Right atrium auricular region (tissue), 2 donors: ENCODE results near the gene RNU6-9. TPM values are rescaled to one million over a fixed set of nuclear protein-coding genes. Genes with fewer than 3 reads are reported as not detected.

ENCODE experiments used
- DNase-seq: peaks from one replicate; pipeline ENCODE4 v3.0.0-alpha.2; 2019; ENCODE audit warnings: low spot score
- H3K27ac ChIP-seq, 2 donors: fragments of 200-600 bp; sonication (generic); 1 replicate in 1 of 2; 2 replicates in 1 of 2; pipeline ENCODE4 v1.5.1; 2016 to 2019
- H3K27me3 ChIP-seq, 2 donors: fragments of 200-600 bp; sonication (generic); one replicate each; pipeline versions ENCODE4 v1.5.1 to v1.6.0; 2017 to 2019
- H3K36me3 ChIP-seq: fragments of 200-600 bp; sonication (generic); one replicate; pipeline ENCODE4 v1.5.1; 2016
- H3K4me1 ChIP-seq, 2 donors: fragments of 200-600 bp; sonication (generic); one replicate each; pipeline versions ENCODE4 v1.5.1 to v1.6.0; 2017 to 2019
- H3K4me3 ChIP-seq, 2 donors: fragments of 200-600 bp; sonication (generic); 1 replicate in 1 of 2; 2 replicates in 1 of 2; pipeline ENCODE4 v1.5.1; 2017 to 2019; ENCODE audit warnings: mild to moderate bottlenecking in 1 of 2, moderate library complexity in 1 of 2
- H3K9me3 ChIP-seq, 2 donors: fragments of 200-600 bp; sonication (generic); one replicate each; pipeline ENCODE4 v1.5.1; 2019
- total RNA-seq, 2 donors: library from RNA; depleted of rRNA; stranded (reverse); fragments of >200 nt; gene quantifications; one replicate each; pipeline ENCODE4 v1.1.0, GENCODE V29; 2016
- TF ChIP-seq, protein P1 (sequence below), 2 donors: fragments of 200-600 bp; sonication (generic); IDR thresholded peaks; one replicate each; pipeline ENCODE4 v1.5.1; 2019; ENCODE audit warnings: antibody characterized with exemption in 2 of 2

RNU6-9 gene
- total RNA-seq, 2 donors from 2014 or later: not detected

DNA sequence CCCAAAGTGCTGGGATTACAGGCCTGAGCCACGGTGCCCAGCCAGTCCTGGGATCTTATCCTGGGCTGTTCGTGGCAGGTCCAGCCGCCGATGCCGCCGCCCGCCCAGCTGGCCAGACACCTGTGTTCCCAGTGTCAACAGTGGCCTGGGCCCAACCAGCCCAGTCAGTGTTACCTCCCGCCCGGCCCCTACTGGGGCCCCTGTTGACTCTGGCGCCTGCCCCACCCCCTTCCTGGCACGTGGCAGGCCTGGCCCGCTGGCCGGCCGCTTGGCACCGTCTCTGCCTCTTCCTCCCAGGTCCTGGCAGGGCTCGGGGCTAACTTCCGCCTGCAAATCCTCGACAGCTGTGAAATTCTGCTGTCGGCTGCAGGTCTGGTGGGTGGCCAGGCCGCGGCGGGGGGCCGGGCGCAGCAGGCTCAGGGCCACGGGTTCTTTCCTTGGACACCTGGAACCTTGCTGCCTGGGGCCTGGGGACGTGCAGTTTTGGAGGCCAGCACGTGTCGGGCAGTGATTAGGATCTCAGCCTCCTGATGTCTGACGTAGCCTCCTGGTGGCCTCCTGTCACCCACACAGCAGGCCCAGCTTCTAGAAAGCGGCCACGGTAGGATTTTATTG, 41.7 kb downstream of the RNU6-9 start:
- no peak overlapping the region for H3K4me3 ChIP-seq
- peaks cover 0 to 37% of the 10 kb centered on the region in 2 donors for H3K4me1 ChIP-seq

DNA sequence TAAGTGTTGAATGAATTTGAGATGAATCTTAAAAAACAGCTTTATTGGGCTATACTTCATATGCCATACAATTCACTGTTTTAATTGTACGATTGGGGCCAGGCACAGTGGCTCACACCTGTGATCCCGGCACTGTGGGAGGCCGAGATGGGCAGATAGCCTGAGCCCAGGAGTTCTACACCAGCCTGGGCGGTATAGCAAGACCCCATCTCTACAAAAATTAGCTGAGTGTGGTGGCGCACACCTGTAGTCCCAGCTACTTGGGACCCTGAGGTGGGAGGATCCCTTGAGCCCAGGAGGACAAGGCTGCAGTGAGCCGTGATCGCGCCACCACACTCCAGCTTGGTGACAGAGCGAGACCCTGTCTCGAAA, 42.9 kb downstream of the RNU6-9 start:
- peaks cover 0 to 47% of the 10 kb centered on the region in 2 donors for H3K4me1 ChIP-seq
- no peak overlapping the region for H3K4me3 ChIP-seq
- DNase-seq: no peak
- no peaks in the 10 kb centered on the region for H3K36me3 ChIP-seq
- no peak overlapping the region for H3K27ac ChIP-seq
- no peaks in the 10 kb centered on the region for H3K27me3 ChIP-seq
- TF ChIP-seq, protein P1, sequence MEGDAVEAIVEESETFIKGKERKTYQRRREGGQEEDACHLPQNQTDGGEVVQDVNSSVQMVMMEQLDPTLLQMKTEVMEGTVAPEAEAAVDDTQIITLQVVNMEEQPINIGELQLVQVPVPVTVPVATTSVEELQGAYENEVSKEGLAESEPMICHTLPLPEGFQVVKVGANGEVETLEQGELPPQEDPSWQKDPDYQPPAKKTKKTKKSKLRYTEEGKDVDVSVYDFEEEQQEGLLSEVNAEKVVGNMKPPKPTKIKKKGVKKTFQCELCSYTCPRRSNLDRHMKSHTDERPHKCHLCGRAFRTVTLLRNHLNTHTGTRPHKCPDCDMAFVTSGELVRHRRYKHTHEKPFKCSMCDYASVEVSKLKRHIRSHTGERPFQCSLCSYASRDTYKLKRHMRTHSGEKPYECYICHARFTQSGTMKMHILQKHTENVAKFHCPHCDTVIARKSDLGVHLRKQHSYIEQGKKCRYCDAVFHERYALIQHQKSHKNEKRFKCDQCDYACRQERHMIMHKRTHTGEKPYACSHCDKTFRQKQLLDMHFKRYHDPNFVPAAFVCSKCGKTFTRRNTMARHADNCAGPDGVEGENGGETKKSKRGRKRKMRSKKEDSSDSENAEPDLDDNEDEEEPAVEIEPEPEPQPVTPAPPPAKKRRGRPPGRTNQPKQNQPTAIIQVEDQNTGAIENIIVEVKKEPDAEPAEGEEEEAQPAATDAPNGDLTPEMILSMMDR (IDR thresholded peaks at IDR 0.05): no peak
- no peaks in the 10 kb centered on the region for H3K9me3 ChIP-seq

More for the DNA sequence above, 41.7 kb downstream of the RNU6-9 start:
- peak; percentile 83 for DNase-seq
- Histone ChIP-seq H3K36me3 (no peaks in the 10 kb centered on the region), H3K9me3 (no peaks in the 10 kb centered on the region), H3K27ac (peak overlapping the region; percentile 70 to 84), H3K27me3 (no peaks in the 10 kb centered on the region)
- TF ChIP-seq, protein P1 (IDR thresholded peaks at IDR 0.05): no peak

DNA sequence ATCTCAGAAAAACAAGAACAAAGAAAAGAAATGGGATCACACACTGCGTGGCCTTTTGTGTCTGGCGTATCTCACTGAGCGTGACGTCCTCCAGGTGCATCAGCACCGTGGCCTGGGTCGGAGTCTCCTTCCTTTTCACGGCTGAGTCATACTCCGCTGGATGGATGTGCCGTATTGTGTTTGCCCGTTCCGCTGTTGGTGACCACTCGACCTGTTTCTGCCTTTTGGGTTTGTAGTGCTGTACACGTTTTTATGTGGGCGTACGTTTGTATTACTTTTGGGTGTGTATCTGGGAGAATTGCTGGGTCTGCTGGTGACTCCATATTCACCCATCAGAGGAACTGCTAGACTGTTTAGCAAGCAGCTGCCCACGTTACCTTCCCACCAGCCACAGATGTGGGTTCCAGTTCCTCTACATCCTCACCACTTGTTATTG, 44.0 kb downstream of the RNU6-9 start:
- no peak overlapping the region for H3K27ac ChIP-seq
- no peaks in the 10 kb centered on the region for H3K36me3 ChIP-seq
- H3K27me3 ChIP-seq: no peaks in the 10 kb centered on the region
- H3K9me3 ChIP-seq: no peaks in the 10 kb centered on the region
- TF ChIP-seq, protein P1 (IDR thresholded peaks at IDR 0.05): no peak
- H3K4me1 ChIP-seq: peaks cover 0 to 46% of the 10 kb centered on the region in 2 donors
- no peak overlapping the region for H3K4me3 ChIP-seq
- DNase-seq: no peak

DNA sequence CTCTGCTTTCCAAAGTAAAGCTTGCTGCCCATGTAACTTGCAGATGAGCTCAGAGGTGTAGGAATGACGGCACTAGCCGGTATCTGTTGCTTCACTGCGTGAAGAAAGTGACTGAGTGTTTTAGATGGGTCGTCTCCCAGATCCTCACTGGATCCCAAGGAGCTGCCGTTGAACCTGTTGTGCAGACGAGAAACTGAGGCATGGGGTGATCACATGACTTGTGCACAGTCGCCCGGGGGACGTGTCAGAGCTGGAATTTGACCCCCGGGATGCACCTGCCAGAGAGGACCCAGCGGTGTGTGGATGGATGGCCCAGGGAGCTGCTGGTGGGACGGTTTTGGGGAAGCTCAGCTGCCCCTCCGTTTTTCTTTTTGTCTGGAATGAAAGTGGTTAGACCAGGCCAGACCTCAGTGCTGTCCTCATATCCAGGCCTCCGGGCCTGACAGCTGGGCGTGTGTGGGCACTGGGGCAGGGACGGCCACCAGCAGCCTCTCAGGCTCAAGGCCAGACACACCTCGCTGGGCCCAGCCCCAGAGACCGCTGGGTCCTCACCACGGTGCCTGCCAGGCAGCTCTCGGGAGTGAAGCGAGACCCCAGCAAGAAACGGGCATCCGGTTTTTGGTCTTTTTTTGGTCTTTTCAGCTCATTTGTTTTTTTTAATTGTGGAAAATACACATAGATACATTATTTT, 45.1 kb downstream of the RNU6-9 start:
- no peaks in the 10 kb centered on the region for H3K9me3 ChIP-seq
- no peak overlapping the region for H3K27ac ChIP-seq
- H3K36me3 ChIP-seq: no peaks in the 10 kb centered on the region
- no peak overlapping the region for H3K4me3 ChIP-seq
- no peak for DNase-seq
- peaks cover 0 to 35% of the 10 kb centered on the region in 2 donors for H3K4me1 ChIP-seq
- H3K27me3 ChIP-seq: no peaks in the 10 kb centered on the region
- TF ChIP-seq, protein P1 (IDR thresholded peaks at IDR 0.05): no peak

DNA sequence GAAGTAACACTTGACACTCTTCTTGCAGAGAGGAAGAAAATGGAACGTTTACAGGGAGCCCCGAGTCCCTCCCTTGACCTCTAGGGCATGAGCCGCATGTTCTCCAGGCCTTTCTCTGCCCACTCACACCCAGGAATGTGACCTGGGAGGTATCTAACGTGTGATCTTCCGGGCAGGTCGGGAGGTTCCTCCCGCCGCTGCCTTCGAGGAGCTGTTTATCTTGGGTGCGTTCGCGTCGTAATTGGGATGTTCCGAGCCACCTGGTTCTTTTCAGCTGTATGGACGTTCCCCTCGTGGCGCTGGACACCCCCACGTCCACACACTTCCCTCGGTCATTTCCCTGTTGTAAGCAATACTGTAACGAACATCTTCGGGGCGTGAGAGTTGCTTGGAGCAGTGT, 46.2 kb downstream of the RNU6-9 start:
- no peaks in the 10 kb centered on the region for H3K27me3 ChIP-seq
- no peak overlapping the region for H3K27ac ChIP-seq
- TF ChIP-seq, protein P1 (IDR thresholded peaks at IDR 0.05): no peak
- no peaks in the 10 kb centered on the region for H3K9me3 ChIP-seq
- no peaks in the 10 kb centered on the region for H3K36me3 ChIP-seq
- H3K4me3 ChIP-seq: no peak overlapping the region
- H3K4me1 ChIP-seq: peaks cover 0 to 25% of the 10 kb centered on the region in 2 donors
- DNase-seq: no peak
